Liver (tissue), 3 donors: ENCODE results near the gene ME1.

Experiments
- FOXA1 ChIP-seq: IDR thresholded peaks from 2 replicates; pipeline ENCODE4 v1.6.1; 2016; ENCODE audit warnings: antibody characterized with exemption
- JUND ChIP-seq, 2 donors: IDR thresholded peaks; 2 replicates each; pipeline ENCODE4 v1.6.1; 2016; ENCODE audit warnings: antibody characterized with exemption in 2 of 2
- NR2F2 ChIP-seq: IDR thresholded peaks from 2 replicates; pipeline ENCODE4 v1.6.1; 2016; ENCODE audit warnings: antibody characterized with exemption
- RAD21 ChIP-seq, 2 donors: IDR thresholded peaks; 2 replicates each; pipeline ENCODE4 v1.6.1; 2016; ENCODE audit warnings: antibody characterized with exemption in 2 of 2, mild to moderate bottlenecking in 2 of 2
- TAF1 ChIP-seq: conservative IDR thresholded peaks from 2 replicates; pipeline ENCODE4 v1.6.1; 2016; ENCODE audit warnings: antibody characterized with exemption, mild to moderate bottlenecking
- YY1 ChIP-seq: IDR thresholded peaks from 2 replicates; pipeline ENCODE4 v1.6.1; 2016; ENCODE audit warnings: antibody characterized with exemption, mild to moderate bottlenecking
- TF ChIP-seq, protein P1 (sequence below): IDR thresholded peaks from 2 replicates; pipeline ENCODE4 v1.6.1; 2016; ENCODE audit warnings: antibody characterized with exemption
- TF ChIP-seq, protein P2 (sequence below): IDR thresholded peaks from 2 replicates; pipeline ENCODE4 v1.6.1; 2016; ENCODE audit warnings: antibody characterized with exemption
- TF ChIP-seq, protein P3 (sequence below): IDR thresholded peaks from 2 replicates; pipeline ENCODE4 v1.6.1; 2016; ENCODE audit warnings: antibody characterized with exemption, mild to moderate bottlenecking
- TF ChIP-seq, protein P4 (sequence below): fragments of 150-350 bp; IDR thresholded peaks from 2 replicates; pipeline ENCODE4 v1.5.1; 2017; ENCODE audit warnings: improper control_type of control experiment, low read depth, low read length; ENCODE audit not compliant: missing input control
- donor health status: healthy.
- donor health status: healthy.

DNA sequence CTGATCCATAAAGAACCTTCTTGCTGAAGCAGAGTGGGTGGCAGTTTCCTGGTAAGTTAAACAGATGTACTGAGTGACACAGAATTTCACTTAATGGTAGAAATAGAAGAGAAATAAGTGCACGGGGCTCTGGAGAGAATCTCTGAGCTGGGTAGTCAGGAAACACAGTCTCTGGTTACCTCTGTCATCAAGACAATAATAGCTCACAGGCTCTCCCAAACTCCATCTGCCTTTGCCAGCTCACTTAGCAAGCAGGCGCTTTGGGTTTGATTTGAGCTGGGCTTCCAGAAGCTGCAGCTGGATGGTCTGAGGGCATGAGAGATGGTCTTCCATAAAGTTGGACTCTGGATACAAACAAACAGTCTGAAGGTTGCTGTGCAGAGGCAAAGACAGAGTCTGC lies 41.9 kb upstream of the ME1 start:
- no peak for TF ChIP-seq FOXA1
- TF ChIP-seq, protein P1, sequence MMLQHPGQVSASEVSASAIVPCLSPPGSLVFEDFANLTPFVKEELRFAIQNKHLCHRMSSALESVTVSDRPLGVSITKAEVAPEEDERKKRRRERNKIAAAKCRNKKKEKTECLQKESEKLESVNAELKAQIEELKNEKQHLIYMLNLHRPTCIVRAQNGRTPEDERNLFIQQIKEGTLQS: no peak
- TF ChIP-seq, protein P2, sequence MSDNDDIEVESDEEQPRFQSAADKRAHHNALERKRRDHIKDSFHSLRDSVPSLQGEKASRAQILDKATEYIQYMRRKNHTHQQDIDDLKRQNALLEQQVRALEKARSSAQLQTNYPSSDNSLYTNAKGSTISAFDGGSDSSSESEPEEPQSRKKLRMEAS: no peak
- TF ChIP-seq, protein P3, sequence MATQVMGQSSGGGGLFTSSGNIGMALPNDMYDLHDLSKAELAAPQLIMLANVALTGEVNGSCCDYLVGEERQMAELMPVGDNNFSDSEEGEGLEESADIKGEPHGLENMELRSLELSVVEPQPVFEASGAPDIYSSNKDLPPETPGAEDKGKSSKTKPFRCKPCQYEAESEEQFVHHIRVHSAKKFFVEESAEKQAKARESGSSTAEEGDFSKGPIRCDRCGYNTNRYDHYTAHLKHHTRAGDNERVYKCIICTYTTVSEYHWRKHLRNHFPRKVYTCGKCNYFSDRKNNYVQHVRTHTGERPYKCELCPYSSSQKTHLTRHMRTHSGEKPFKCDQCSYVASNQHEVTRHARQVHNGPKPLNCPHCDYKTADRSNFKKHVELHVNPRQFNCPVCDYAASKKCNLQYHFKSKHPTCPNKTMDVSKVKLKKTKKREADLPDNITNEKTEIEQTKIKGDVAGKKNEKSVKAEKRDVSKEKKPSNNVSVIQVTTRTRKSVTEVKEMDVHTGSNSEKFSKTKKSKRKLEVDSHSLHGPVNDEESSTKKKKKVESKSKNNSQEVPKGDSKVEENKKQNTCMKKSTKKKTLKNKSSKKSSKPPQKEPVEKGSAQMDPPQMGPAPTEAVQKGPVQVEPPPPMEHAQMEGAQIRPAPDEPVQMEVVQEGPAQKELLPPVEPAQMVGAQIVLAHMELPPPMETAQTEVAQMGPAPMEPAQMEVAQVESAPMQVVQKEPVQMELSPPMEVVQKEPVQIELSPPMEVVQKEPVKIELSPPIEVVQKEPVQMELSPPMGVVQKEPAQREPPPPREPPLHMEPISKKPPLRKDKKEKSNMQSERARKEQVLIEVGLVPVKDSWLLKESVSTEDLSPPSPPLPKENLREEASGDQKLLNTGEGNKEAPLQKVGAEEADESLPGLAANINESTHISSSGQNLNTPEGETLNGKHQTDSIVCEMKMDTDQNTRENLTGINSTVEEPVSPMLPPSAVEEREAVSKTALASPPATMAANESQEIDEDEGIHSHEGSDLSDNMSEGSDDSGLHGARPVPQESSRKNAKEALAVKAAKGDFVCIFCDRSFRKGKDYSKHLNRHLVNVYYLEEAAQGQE: no peak
- TF ChIP-seq, protein P4, sequence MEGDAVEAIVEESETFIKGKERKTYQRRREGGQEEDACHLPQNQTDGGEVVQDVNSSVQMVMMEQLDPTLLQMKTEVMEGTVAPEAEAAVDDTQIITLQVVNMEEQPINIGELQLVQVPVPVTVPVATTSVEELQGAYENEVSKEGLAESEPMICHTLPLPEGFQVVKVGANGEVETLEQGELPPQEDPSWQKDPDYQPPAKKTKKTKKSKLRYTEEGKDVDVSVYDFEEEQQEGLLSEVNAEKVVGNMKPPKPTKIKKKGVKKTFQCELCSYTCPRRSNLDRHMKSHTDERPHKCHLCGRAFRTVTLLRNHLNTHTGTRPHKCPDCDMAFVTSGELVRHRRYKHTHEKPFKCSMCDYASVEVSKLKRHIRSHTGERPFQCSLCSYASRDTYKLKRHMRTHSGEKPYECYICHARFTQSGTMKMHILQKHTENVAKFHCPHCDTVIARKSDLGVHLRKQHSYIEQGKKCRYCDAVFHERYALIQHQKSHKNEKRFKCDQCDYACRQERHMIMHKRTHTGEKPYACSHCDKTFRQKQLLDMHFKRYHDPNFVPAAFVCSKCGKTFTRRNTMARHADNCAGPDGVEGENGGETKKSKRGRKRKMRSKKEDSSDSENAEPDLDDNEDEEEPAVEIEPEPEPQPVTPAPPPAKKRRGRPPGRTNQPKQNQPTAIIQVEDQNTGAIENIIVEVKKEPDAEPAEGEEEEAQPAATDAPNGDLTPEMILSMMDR: no peak
- no peak for TF ChIP-seq YY1
- TF ChIP-seq TAF1: no peak
- no peak for TF ChIP-seq NR2F2
- TF ChIP-seq RAD21 (IDR thresholded peaks at IDR 0.05): no peak
- TF ChIP-seq JUND (IDR thresholded peaks at IDR 0.05): no peak
